ENCODE measurements around the gene SYNE4.

DNA sequence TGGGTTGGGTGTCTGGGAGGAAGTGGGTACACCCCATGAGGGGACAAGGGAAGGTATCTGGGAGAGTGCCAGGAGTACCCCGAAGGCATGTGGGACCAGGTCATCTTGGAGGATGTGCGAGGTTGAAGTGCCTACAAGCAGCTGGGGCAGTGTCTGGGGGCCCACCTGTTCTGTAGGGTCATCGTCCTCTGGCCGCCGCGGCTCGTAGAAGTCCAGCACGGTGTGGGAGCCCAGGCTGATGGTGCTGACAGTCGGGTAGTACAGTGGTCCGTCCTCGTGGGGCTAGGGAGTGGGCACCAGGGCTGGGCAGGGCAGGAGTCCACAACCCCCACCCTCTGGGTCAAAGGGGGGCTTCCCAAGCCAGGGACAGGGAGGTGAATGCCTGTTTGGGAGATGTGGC is 1.8 kb upstream of the SYNE4 start:
- TF ChIP-seq, protein P1, sequence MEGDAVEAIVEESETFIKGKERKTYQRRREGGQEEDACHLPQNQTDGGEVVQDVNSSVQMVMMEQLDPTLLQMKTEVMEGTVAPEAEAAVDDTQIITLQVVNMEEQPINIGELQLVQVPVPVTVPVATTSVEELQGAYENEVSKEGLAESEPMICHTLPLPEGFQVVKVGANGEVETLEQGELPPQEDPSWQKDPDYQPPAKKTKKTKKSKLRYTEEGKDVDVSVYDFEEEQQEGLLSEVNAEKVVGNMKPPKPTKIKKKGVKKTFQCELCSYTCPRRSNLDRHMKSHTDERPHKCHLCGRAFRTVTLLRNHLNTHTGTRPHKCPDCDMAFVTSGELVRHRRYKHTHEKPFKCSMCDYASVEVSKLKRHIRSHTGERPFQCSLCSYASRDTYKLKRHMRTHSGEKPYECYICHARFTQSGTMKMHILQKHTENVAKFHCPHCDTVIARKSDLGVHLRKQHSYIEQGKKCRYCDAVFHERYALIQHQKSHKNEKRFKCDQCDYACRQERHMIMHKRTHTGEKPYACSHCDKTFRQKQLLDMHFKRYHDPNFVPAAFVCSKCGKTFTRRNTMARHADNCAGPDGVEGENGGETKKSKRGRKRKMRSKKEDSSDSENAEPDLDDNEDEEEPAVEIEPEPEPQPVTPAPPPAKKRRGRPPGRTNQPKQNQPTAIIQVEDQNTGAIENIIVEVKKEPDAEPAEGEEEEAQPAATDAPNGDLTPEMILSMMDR (conservative IDR thresholded peaks at IDR 0.05; ENCODE audit: low read depth, low read length), result no peak
- no peak for TF ChIP-seq EZH2 (IDR thresholded peaks at IDR 0.05; ENCODE audit: borderline replicate concordance, low read depth, low read length, poor library complexity, severe bottlenecking)

Data from A673 (cell line).